Kidney glomerular epithelial cell (primary cell): ENCODE data around the gene OSBPL5.
"Not testable (repeated sequence)": the region's sequence is repeated elsewhere in the genome, so short reads cannot be mapped to it uniquely, and the experiment has no call there.

Experiments used
- DNase-seq: peaks from one replicate; lab custom pipeline; 2025; lab: John Stamatoyannopoulos, UW

Gene OSBPL5

GRCh38 chr11:3080733-3081385 is 84.3 kb downstream of the OSBPL5 start:
- DNase-seq, result no peak

- DNase-seq, result no peak
Observed at GRCh38 chr11:3080104-3080503, 85.0 kb downstream of the OSBPL5 start.

- DNase-seq, result no peak
Observed at GRCh38 chr11:3077846-3078440, 87.2 kb downstream of the OSBPL5 start.

GRCh38 chr11:3077189-3077836 is 87.8 kb downstream of the OSBPL5 start:
- peak; percentile 10 for DNase-seq

GRCh38 chr11:3074912-3075589 is 90.1 kb downstream of the OSBPL5 start:
- DNase-seq, result peak; percentile 5

GRCh38 chr11:3073029-3073435 is 92.1 kb downstream of the OSBPL5 start:
- DNase-seq, result peak; percentile 73

- no peak for DNase-seq
Observed at GRCh38 chr11:3069425-3069824, 95.7 kb downstream of the OSBPL5 start.

- not testable (repeated sequence) for DNase-seq
Observed at GRCh38 chr11:3066308-3066707, 98.8 kb downstream of the OSBPL5 start.

GRCh38 chr11:3064709-3065108 is 100.4 kb downstream of the OSBPL5 start:
- not testable (repeated sequence) for DNase-seq

- not testable (repeated sequence) for DNase-seq
Observed at GRCh38 chr11:3063876-3064275, 101.2 kb downstream of the OSBPL5 start.

- DNase-seq, result not testable (repeated sequence)
Observed at GRCh38 chr11:3063432-3063831, 101.7 kb downstream of the OSBPL5 start.

- no peak for DNase-seq
Observed at GRCh38 chr11:3060436-3061025, 104.6 kb downstream of the OSBPL5 start.

- peak; percentile 14 for DNase-seq
Observed at GRCh38 chr11:3058753-3059664, 106.1 kb downstream of the OSBPL5 start.

- DNase-seq, result peak; percentile 89
Observed at GRCh38 chr11:3057069-3057963, 107.8 kb downstream of the OSBPL5 start, which contains the start of gene CARS1. Gene CARS1 (minus strand): TSS chr11:3057423. CDS start chr11:3057367, 56 bp downstream.

- DNase-seq, result no peak
Observed at GRCh38 chr11:3056296-3057068, 108.6 kb downstream of the OSBPL5 start.

GRCh38 chr11:3055891-3056290 is 109.2 kb downstream of the OSBPL5 start:
- DNase-seq, result no peak

- no peak for DNase-seq
Observed at GRCh38 chr11:3052567-3052966, 112.5 kb downstream of the OSBPL5 start.

- no peak for DNase-seq
Observed at GRCh38 chr11:3052109-3052479, 113.0 kb downstream of the OSBPL5 start.
